ENCODE results near the gene FIS1. TPM values are rescaled to one million over a fixed set of nuclear protein-coding genes. Genes with fewer than 3 reads are reported as not detected.

Gene FIS1
- total RNA-seq, result 88.1 and 118 TPM in 2 replicates

GRCh38 chr7:101244375-101245146 lies at the start of gene FIS1:
FIS1 (minus strand) TSS chr7:101245081; CDS start chr7:101245004, 77 bp downstream.

GRCh38 chr7:101237206-101238067 lies 7.4 kb downstream of the FIS1 start, which contains the start of gene CLDN15:
CLDN15 (minus strand) TSS chr7:101237802; CDS start chr7:101237581, 221 bp downstream.

GRCh38 chr7:101217388-101218235 lies 27.3 kb downstream of the FIS1 start, which contains the start of the genes PLOD3 and ZNHIT1:
PLOD3 (minus strand) TSS chr7:101217581; CDS start chr7:101217274, 307 bp downstream.
ZNHIT1 (plus strand) TSS chr7:101218165; CDS start chr7:101218196, 31 bp downstream.

GRCh38 chr7:101200862-101201599 lies 43.9 kb downstream of the FIS1 start, which contains the start of gene MOGAT3:
MOGAT3 (minus strand) TSS chr7:101201036; CDS start chr7:101200854, 182 bp downstream.

Small RNAs within 50 kb of the gene (small RNA-seq; reads per million reads assigned to genes)
- not detected for gene RNU6-1104P

Other genes starting within 250 kb of the FIS1 start
- not detected in 2 replicates for gene MUC17, start 225.0 kb downstream of the FIS1 start, total RNA-seq
- gene TRIM56, start 159.6 kb downstream of the FIS1 start, total RNA-seq, result 20.4 and 25.3 TPM in 2 replicates
- gene SERPINE1, start 118.0 kb downstream of the FIS1 start, total RNA-seq, result 290 and 467 TPM in 2 replicates
- gene AP1S1, start 90.6 kb downstream of the FIS1 start, total RNA-seq, result 124 and 145 TPM in 2 replicates
- 0.16 TPM in 1 of 2 replicates, not detected in the other for gene VGF, start 79.5 kb downstream of the FIS1 start, total RNA-seq
- gene NAT16, start 64.8 kb downstream of the FIS1 start, total RNA-seq, result not detected in 2 replicates
- gene MOGAT3, start 44.0 kb downstream of the FIS1 start, total RNA-seq, result not detected in 2 replicates
- gene PLOD3, start 27.5 kb downstream of the FIS1 start, total RNA-seq, result 84.5 and 87.3 TPM in 2 replicates
- 49.8 and 60.1 TPM in 2 replicates for gene ZNHIT1, start 26.9 kb downstream of the FIS1 start, total RNA-seq
- 4.1 TPM in 2 replicates for gene CLDN15, start 7.3 kb downstream of the FIS1 start, total RNA-seq
- gene IFT22, start 76.7 kb upstream of the FIS1 start, total RNA-seq, result 26.6 and 31.0 TPM in 2 replicates
- gene COL26A1, start 117.8 kb upstream of the FIS1 start, total RNA-seq, result not detected in 2 replicates